Effector memory CD8-positive, alpha-beta T cell (primary cell): Measurements from ENCODE around the gene PREX1.

ENCODE experiments used
- ATAC-seq: fragments of 150-1000 bp; cut with Tn5 transposase; replicated peaks from 2 replicates; pipeline ENCODE4 v1.10.0; 2021; ENCODE audit warnings: mild to moderate bottlenecking, moderate library complexity
- DNase-seq, 3 experiments: peaks; one replicate each; pipeline ENCODE4 v3.0.0; 2021
- H3K27ac Mint-ChIP-seq, 2 donors: one replicate each; pipeline ENCODE4 v1.8.0; 2022; ENCODE audit warnings: mild to moderate bottlenecking in 2 of 2, mixed read lengths in 2 of 2, moderate library complexity in 2 of 2
- H3K27me3 Mint-ChIP-seq, 2 donors: one replicate each; pipeline ENCODE4 v1.8.0; 2022; ENCODE audit warnings: mixed read lengths in 2 of 2
- H3K36me3 Mint-ChIP-seq: one replicate; pipeline ENCODE4 v1.8.0; 2022; ENCODE audit warnings: mild to moderate bottlenecking, moderate library complexity, mixed read lengths; ENCODE audit not compliant: insufficient read depth
- H3K4me1 Mint-ChIP-seq, 2 donors: one replicate each; pipeline ENCODE4 v1.8.0; 2022; ENCODE audit warnings: low read depth in 2 of 2, mixed read lengths in 2 of 2
- H3K4me3 Mint-ChIP-seq, 2 donors: one replicate each; pipeline ENCODE4 v1.8.0; 2022; ENCODE audit warnings: mild to moderate bottlenecking in 2 of 2, mixed read lengths in 2 of 2, moderate library complexity in 2 of 2
- H3K9me3 Mint-ChIP-seq, 2 donors: one replicate each; pipeline ENCODE4 v1.8.0; 2022; ENCODE audit warnings: mixed read lengths in 2 of 2

PREX1 gene

DNA sequence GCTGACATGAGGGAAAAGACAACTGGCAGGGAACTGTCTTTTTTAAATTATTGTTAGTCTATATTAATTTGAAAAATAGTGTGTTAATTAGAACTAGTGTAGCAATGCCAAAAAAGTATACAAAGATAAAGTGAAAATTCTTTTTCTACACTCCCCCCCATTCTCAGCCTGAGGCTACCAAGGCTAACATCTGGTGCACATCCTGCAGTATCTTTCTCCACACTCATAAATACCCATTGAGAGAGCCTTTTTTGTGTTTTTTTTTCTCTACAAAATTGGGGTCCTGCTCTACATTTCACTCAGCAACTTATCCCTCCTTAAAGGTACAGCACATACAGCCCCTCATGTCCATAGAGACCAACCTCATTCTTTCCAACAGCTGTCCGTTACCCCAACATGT lies 20.7 kb downstream of the PREX1 start:
- DNase-seq: no peak
- Mint-ChIP-seq H3K9me3 (no peaks in the 10 kb centered on the region), H3K4me3 (peak overlapping the region; percentile 17 to 36)

DNA sequence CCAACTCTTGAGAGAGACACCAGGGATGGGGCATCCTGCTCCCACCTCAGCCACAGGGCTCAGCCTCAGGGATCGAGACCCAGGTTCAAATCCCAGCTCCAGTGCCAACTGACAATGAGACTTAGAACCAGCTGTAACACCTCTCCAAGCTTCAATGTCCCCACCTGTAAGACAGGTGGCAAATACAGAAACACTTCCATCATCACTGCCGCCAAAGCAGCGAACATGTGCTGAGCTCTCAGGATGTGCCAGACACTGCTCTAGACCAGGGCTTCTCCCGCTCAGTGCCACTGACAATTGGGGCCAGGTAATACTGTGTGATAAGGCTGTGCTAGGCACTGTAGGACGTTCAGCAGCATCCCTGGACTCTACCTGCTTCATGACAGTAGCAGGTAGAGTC lies 22.1 kb downstream of the PREX1 start:
- Mint-ChIP-seq H3K4me3 (peak overlapping the region; percentile 18 to 48), H3K4me1 (peaks cover 70 to 84% of the 10 kb centered on the region in 2 donors), H3K27me3 (no peaks in the 10 kb centered on the region), H3K36me3 (peaks cover 51% of the 10 kb centered on the region), H3K27ac (peak overlapping the region; percentile 65 to 72), H3K9me3 (no peaks in the 10 kb centered on the region)
- ATAC-seq (peak; percentile 22), DNase-seq (no peak)

More for the DNA sequence above, 20.7 kb downstream of the PREX1 start:
- Mint-ChIP-seq H3K27me3 (no peaks in the 10 kb centered on the region), H3K4me1 (peaks cover 65 to 79% of the 10 kb centered on the region in 2 donors), H3K36me3 (peaks cover 51% of the 10 kb centered on the region), H3K27ac (peak overlapping the region in 1 of 2 donors; percentile 72)
- no peak for ATAC-seq

DNA sequence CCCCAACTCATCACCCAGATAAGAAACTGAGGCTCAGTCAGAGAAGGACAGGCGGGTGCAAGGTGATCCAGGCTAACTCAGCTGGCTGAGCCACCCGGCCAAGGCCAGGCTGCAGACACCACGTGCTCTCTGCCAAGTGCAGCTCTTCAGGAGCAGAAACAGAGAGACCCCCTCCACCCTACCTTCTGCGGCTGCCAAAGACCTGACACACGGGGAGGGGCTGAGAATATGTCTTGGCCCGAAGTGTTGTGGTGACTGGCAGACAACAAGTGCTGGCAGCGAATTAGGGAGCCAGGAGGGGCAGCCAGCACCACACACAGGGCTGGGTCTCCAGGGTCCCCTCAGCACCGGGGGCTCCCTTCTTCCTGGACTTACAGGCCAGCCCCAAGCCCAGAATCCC lies 22.5 kb downstream of the PREX1 start:
- Mint-ChIP-seq H3K4me1 (peaks cover 74 to 88% of the 10 kb centered on the region in 2 donors), H3K27me3 (no peaks in the 10 kb centered on the region), H3K27ac (peak overlapping the region; percentile 72 to 95), H3K4me3 (peak overlapping the region; percentile 18 to 48), H3K36me3 (peaks cover 47% of the 10 kb centered on the region), H3K9me3 (no peaks in the 10 kb centered on the region)
- ATAC-seq (no peak), DNase-seq (no peak)

DNA sequence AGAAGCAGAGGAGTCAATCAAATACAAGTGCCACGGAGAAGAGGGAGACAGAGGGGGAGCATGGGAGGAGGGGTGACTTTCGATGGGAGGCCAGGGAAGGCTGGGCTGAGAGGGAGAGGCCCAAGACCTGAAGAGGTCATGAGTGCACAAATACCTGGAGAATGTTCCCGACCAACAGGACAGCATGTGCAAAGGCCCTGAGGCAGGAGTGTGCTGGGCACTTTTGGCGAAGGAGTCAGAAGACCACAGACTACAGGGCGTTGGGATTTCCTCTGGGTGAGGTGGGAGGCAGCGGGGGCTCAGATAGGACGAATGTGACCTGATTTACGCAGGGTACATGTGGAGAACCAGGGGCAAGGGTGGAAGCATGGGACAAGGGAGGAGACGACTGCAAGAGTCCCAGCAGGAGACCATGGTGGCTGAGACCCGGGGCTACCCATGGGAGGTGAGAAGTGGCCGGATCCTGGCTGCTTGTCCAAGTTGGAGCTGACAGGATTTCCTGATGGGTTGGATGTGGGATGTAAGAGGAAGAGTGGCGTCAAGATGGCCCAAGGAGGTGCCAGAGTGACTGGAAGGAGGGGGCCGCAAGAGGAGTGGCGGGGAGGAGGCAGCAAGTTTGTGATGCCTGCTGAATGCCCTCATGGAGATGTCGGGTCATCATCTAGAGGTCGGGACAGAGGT lies 23.4 kb downstream of the PREX1 start:
- Mint-ChIP-seq H3K4me3 (peak overlapping the region; percentile 25 to 30), H3K27me3 (no peaks in the 10 kb centered on the region), H3K9me3 (no peaks in the 10 kb centered on the region), H3K27ac (peak overlapping the region; percentile 72 to 95), H3K36me3 (peaks cover 42% of the 10 kb centered on the region), H3K4me1 (peaks cover 71 to 84% of the 10 kb centered on the region in 2 donors)
- ATAC-seq (no peak), DNase-seq (no peak)

DNA sequence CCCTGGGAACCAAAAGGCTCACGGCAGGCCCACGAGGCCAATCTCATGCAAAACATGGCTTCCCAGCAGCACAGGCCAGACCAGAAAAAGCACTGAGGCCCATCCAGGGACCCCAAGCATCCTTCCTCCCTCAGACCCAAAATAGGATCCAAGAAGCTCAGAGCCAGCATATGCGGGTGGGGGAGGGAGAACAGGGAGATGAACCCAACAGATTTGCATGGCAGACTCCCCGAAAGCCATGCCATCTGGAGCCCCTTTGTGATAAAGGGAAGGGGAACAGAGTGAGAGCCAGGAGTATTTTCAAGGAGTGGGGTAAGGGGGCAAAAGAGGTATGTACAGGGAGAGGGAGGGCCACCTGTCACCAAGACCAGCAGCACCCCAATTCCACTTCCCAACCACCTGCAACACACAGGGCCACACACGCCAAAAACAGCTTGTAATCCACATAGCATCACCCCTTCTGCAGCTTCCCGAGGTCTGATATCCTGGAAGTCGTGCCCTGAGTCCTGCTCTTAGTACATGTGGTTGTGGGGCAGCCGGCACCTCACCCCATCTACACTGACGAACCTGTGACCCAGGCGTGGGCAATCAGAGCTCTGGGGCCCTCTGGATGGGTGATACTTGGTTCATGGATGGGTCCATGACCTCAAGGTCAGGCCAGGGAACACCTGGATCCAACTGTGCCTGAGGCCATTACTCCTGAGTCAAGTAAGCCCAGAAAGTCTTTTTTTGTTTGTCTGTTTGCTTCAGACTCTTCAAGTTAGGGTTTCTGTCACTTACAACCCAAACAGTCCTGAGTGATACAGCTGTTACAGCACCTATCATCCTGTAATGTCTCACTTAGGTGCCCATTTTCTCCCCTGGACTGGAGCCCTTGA lies 24.4 kb downstream of the PREX1 start:
- no peak for DNase-seq
- H3K27ac Mint-ChIP-seq: peak overlapping the region; percentile 75 to 95

GRCh38 chr20:48802647-48803046 lies 25.2 kb downstream of the PREX1 start:
- DNase-seq: no peak
- peak overlapping the region; percentile 75 to 86 for H3K27ac Mint-ChIP-seq
- H3K4me3 Mint-ChIP-seq: peak overlapping the region; percentile 35 to 55
- peaks cover 37% of the 10 kb centered on the region for H3K36me3 Mint-ChIP-seq
- peaks cover 75 to 84% of the 10 kb centered on the region in 2 donors for H3K4me1 Mint-ChIP-seq
- H3K27me3 Mint-ChIP-seq: no peaks in the 10 kb centered on the region
- no peak for ATAC-seq
- no peaks in the 10 kb centered on the region for H3K9me3 Mint-ChIP-seq

More for the DNA sequence above, 24.4 kb downstream of the PREX1 start:
- H3K27me3 Mint-ChIP-seq: no peaks in the 10 kb centered on the region
- peaks cover 42% of the 10 kb centered on the region for H3K36me3 Mint-ChIP-seq
- no peak for ATAC-seq
- peaks cover 68 to 81% of the 10 kb centered on the region in 2 donors for H3K4me1 Mint-ChIP-seq
- no peaks in the 10 kb centered on the region for H3K9me3 Mint-ChIP-seq
- peak overlapping the region; percentile 35 to 55 for H3K4me3 Mint-ChIP-seq

DNA sequence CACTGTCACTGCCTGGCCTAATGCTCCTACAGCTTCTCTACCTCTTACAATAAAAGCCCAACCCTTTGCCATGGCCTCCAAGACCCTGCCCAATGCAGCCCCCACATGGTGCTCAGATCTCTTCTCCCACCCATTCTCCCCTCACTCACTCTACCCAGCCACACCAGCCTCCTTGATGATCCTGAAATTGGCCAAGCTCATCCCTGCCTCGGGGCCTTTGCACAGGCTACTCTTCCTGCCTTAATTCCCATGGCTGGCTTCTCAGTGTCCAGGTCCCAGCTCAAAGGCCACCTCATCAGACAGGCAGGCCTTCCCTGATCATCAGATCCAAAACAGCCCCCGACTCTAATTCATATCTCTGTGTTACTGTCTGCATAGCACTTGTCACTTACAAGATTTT lies 25.6 kb downstream of the PREX1 start:
- H3K4me3 Mint-ChIP-seq: peak overlapping the region; percentile 35 to 55
- no peaks in the 10 kb centered on the region for H3K9me3 Mint-ChIP-seq
- no peaks in the 10 kb centered on the region for H3K27me3 Mint-ChIP-seq
- peaks cover 33% of the 10 kb centered on the region for H3K36me3 Mint-ChIP-seq
- DNase-seq (no peak), ATAC-seq (no peak)
- H3K4me1 Mint-ChIP-seq: peaks cover 76 to 84% of the 10 kb centered on the region in 2 donors
- H3K27ac Mint-ChIP-seq: peak overlapping the region; percentile 75 to 86

DNA sequence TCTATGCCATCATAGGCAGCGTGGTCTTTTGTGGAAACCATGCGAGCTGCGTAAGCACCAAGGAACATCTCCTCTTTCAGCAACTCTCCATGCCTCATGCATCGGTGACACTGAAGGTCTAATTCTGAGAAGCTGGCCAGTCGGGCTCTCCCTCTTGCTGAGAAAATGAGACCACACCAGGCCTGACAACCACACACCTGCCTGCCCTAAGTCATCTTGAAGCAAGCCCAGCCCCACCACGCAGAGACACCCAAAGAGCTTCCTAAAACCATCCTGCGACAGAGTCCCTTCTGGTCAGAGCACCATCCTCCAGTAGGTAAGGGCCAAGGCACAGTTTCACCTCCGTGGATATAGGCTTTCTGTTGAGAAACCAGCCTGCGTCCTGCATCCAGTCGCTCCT lies 26.6 kb downstream of the PREX1 start:
- Mint-ChIP-seq H3K9me3 (no peaks in the 10 kb centered on the region), H3K4me3 (peak overlapping the region; percentile 35 to 55), H3K27me3 (no peaks in the 10 kb centered on the region), H3K27ac (peak overlapping the region; percentile 75 to 86), H3K4me1 (peaks cover 69 to 76% of the 10 kb centered on the region in 2 donors), H3K36me3 (peaks cover 26% of the 10 kb centered on the region)
- DNase-seq: no peak
- no peak for ATAC-seq

DNA sequence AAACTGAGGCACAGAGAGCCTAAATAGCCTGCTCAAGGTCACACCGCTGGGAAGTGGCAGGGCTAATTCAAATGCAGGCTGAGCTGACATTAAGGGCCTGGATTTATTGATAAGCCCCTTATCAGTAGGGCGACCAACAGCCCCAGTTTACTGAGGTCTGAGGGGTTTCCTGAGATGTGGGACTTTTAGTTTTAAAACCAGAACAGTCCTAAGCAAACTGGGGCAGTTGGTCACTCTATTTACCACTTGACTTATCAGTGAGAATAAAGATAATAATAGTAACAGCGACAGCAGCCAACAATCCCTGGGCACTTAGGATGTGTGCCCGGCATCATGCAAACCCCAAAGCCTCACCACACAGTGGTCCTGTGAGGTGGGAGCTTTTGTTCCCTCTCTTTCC lies 27.6 kb downstream of the PREX1 start:
- Mint-ChIP-seq H3K27me3 (no peaks in the 10 kb centered on the region), H3K9me3 (no peaks in the 10 kb centered on the region), H3K4me3 (peak overlapping the region in 1 of 2 donors; percentile 6), H3K4me1 (peaks cover 71 to 74% of the 10 kb centered on the region in 2 donors), H3K36me3 (peaks cover 24% of the 10 kb centered on the region), H3K27ac (peak overlapping the region; percentile 75 to 86)
- no peak for DNase-seq
- ATAC-seq: no peak

DNA sequence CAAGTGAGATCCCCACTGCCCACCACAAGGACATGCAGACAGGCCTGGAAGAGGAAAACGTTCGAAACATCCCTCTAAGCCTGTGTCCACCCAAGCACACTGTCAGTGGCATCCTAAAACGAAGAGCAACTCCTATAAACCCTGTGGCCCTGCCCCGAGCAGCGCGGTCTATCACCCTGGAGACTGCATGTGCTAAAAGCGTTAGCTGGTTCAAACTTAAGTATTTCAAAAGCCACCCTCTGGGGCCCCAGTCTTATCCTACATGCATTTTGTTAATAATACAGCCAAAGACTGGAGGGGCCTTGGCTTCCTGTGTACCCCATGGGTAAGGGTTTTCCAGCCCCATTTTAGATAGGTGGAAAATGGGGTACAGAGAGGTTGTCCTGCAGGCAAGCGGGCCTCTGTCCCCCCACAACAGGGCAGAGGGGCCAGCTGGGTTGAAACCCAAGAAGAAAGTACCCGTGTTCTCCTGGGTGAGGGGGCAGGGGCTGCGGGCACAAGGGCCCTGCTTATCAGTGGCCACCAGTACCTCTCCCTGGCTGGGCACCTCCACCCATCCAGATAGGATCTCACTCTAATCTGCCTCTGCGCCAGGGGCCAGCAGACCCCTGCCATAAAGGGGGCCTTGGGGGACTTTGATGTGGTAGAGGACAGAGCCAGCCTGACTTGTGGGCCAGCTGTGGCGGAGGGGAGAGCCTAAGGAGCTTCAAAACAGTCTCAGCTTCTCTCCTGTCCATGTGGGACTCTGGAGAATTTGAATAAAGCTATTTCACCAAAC lies 28.3 kb downstream of the PREX1 start:
- Mint-ChIP-seq H3K36me3 (peaks cover 21% of the 10 kb centered on the region), H3K27me3 (no peaks in the 10 kb centered on the region), H3K9me3 (no peaks in the 10 kb centered on the region), H3K27ac (peak overlapping the region; percentile 75 to 86), H3K4me3 (peak overlapping the region; percentile 63 to 70), H3K4me1 (peaks cover 71 to 74% of the 10 kb centered on the region in 2 donors)
- no peak for ATAC-seq
- no peak for DNase-seq

GRCh38 chr20:48797850-48798747 lies 29.7 kb downstream of the PREX1 start:
- Mint-ChIP-seq H3K27me3 (no peaks in the 10 kb centered on the region), H3K4me1 (peaks cover 68 to 77% of the 10 kb centered on the region in 2 donors), H3K9me3 (no peaks in the 10 kb centered on the region), H3K27ac (peak overlapping the region; percentile 75 to 86), H3K4me3 (peak overlapping the region; percentile 63 to 70), H3K36me3 (peaks cover 21% of the 10 kb centered on the region)
- DNase-seq (no peak), ATAC-seq (no peak)

DNA sequence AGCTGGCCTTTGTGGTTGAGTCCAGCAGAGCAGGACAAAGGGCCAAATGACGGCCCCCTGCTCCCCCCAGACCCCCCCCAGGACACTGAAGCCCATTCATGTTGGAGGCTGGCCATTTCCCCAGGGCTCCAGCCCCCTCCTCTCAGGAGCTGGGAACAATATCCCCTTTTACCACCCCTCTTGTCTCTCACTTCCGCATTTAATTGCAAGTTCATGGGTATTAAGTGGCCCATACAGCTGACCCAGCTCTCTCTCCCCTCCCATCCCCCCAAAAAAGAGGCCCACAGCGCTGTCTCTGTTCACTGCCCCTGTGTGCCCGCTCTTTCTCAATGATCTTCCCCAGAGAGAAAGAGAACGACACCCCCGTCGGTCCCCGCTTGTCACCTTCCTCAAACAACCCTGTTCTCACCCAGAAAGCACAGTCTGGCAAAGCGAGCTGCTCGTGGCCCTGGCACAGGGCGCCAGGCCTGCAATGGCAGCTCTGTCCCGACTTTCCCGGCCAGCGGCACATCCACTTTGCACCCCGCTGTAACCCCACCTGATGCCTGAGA lies 30.4 kb downstream of the PREX1 start:
- H3K4me3 Mint-ChIP-seq: peak overlapping the region; percentile 63 to 70
- H3K27ac Mint-ChIP-seq: peak overlapping the region; percentile 75 to 86
- no peaks in the 10 kb centered on the region for H3K9me3 Mint-ChIP-seq
- ATAC-seq (no peak), DNase-seq (no peak)
- H3K36me3 Mint-ChIP-seq: peaks cover 21% of the 10 kb centered on the region
- peaks cover 67 to 77% of the 10 kb centered on the region in 2 donors for H3K4me1 Mint-ChIP-seq
- H3K27me3 Mint-ChIP-seq: no peaks in the 10 kb centered on the region
